C4-2B (cell line): Measurements from ENCODE around the gene FOXN3.

Source experiments
- CTCF ChIP-seq: fragments of 450-650 bp; conservative IDR thresholded peaks from 2 replicates; pipeline ENCODE4 v1.5.1; 2017; ENCODE audit warnings: mild to moderate bottlenecking
- ZFX ChIP-seq: fragments of 450-650 bp; IDR thresholded peaks from 2 replicates; pipeline ENCODE4 v1.6.1; 2017

DNA sequence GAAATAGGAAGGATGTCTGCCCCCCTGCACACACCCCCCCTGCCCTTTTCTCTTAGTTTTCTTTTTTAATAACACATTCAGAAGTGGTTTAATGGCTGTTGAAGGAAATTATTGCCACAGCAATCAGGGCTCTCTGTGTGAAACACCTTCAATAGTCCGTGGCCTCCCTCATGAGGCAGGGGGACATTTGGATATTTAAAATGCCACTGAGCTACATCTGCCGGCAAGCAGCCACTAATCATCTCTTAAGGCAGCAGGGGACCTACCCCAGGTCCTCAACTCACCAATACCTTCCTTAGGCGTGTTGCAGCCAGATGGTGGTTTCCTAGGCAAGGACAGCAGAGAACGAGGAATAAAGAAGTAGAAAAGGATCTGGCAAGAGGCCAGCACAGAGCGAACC is 309.4 kb downstream of the FOXN3 start:
- TF ChIP-seq CTCF (no peak), ZFX (no peak)
